22Rv1 (cell line): ENCODE results near the gene GRK3.

Experiments
- H3K27ac ChIP-seq: fragments of 450-650 bp; 2 replicates; pipeline ENCODE4 v1.5.1; 2017
- ZFX ChIP-seq: fragments of 450-650 bp; IDR thresholded peaks from 2 replicates; pipeline ENCODE4 v1.6.1; 2017; ENCODE audit warnings: antibody characterized with exemption, borderline replicate concordance
- TF ChIP-seq, protein P1 (sequence below): fragments of 450-650 bp; IDR thresholded peaks from 2 replicates; pipeline ENCODE4 v1.5.1; 2017; ENCODE audit warnings: mild to moderate bottlenecking

The GRK3 gene

DNA sequence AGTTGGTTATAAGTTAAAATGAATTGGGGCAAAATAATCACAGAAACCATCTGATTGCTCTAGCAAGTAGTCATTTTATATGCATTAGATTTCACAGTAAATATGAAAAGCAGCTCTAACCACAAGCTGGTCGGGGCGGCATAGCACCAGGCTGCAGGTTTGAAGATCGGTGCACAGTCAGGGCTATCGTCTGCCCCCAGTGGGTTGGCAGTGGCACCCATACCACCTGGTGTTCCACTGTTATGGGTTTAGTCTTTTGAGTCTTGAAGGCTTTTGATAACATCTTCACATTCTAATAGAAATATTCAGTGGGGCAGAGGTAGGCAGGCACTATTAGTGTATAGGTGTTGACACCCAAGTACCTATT lies 62.1 kb downstream of the GRK3 start:
- no peak overlapping the region for H3K27ac ChIP-seq
- TF ChIP-seq ZFX = no peak
- TF ChIP-seq, protein P1, sequence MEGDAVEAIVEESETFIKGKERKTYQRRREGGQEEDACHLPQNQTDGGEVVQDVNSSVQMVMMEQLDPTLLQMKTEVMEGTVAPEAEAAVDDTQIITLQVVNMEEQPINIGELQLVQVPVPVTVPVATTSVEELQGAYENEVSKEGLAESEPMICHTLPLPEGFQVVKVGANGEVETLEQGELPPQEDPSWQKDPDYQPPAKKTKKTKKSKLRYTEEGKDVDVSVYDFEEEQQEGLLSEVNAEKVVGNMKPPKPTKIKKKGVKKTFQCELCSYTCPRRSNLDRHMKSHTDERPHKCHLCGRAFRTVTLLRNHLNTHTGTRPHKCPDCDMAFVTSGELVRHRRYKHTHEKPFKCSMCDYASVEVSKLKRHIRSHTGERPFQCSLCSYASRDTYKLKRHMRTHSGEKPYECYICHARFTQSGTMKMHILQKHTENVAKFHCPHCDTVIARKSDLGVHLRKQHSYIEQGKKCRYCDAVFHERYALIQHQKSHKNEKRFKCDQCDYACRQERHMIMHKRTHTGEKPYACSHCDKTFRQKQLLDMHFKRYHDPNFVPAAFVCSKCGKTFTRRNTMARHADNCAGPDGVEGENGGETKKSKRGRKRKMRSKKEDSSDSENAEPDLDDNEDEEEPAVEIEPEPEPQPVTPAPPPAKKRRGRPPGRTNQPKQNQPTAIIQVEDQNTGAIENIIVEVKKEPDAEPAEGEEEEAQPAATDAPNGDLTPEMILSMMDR = no peak

DNA sequence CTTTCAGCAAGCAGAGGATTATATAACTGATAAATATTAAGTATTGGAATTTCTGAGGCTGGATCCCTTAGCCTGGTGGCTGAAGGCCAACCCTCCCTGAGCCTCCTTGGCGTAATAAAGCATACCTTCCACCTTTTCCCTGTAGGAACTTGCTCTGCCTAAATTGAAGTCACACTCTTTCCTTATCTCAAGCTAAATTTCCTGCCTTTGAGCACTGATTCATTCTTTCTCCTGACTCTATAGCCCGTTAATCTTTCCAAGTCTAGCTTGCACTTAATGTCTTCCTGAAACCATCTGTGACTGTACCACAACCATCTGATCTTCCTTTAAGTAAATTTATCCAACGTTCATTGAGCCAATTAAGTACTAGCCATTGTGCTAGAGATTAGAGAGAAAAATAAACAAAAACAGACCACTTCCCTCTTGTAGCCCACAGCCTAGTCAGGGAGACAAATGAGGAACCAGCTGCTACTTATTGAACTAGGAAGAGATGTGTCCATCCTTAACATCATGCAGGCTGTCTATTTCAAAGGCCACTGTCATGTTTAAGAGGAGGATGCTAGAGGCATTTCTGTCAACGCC lies 62.9 kb downstream of the GRK3 start:
- no peak overlapping the region for H3K27ac ChIP-seq
- no peak for TF ChIP-seq ZFX
- TF ChIP-seq, protein P1 = no peak

DNA sequence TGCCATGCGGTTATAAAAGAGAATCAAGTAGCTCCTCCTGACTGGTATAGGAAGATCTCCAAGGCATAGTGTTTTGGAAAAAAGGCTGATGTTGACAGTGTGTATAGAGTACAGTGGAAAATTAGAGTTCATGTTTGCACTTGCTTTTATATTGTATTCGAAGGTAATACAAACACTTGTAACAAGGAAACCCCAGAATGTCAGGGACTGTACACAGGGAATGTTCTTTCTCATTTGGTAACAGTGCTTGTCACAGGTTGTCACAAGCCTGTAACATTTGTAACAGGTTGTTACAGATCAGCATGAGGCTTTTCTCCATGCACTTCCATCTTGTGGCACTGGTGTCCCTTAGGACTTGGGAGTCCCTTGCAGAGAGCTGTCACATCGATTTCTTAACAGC lies 64.0 kb downstream of the GRK3 start:
- no peak overlapping the region for H3K27ac ChIP-seq
- TF ChIP-seq, protein P1 = no peak
- no peak for TF ChIP-seq ZFX

DNA sequence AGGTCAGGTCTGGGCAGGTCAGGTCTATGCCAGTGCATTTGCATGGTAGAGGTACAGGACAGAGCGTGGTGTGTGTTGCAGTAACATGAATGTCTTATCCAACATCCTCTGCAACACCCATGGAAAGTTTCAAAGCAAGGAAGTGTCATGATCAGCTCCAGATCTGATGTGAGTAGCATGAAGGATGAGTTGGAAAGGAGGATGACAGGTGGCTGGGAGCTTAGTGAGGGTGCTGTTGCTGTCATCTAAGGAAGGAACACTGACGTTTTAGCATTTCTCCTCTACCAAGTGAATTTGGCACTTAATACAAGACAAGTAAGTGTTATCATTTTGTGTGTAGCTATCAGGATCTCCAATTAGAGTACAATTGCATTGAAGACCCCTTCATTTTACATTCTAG lies 65.1 kb downstream of the GRK3 start:
- TF ChIP-seq, protein P1 = no peak
- no peak for TF ChIP-seq ZFX
- no peak overlapping the region for H3K27ac ChIP-seq

DNA sequence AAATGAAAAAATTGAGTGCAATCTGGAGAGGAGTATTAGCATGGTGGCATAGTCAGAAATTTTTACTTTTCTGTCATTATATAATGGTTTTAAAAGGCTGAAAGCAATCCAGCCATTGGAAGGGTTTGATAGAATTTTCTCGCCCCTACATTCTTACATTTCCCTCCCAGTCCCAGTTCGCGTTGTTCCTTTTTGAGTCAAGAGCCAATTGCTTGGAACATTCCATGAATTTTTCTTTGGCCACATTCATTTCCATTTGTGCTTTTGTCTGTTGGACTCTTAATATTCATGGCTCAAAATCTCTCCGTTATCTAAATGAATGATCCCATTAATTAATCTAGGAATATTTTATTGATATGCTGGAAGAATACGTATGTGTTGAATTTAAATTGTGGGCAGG lies 66.0 kb downstream of the GRK3 start:
- H3K27ac ChIP-seq = no peak overlapping the region
- no peak for TF ChIP-seq ZFX
- TF ChIP-seq, protein P1 = no peak

DNA sequence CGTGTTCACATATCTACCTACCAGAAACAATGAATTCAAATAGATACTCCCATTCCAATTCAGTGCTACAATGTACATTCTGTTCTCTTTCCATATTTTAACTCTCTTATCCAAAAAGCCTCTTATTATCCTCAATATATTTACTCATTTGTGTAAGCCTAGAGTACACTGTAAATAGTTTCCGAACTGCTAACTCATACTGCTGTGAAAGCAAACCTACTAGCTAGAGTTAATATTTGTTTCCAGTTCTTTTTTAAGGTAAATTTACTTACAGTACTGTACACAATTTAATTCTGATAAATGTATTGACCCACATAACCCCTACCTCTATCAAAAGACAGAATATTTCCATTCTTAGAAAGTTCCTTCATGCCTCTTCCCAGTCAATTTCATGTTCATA lies 71.8 kb downstream of the GRK3 start:
- TF ChIP-seq ZFX = no peak
- TF ChIP-seq, protein P1 = no peak
- no peak overlapping the region for H3K27ac ChIP-seq

DNA sequence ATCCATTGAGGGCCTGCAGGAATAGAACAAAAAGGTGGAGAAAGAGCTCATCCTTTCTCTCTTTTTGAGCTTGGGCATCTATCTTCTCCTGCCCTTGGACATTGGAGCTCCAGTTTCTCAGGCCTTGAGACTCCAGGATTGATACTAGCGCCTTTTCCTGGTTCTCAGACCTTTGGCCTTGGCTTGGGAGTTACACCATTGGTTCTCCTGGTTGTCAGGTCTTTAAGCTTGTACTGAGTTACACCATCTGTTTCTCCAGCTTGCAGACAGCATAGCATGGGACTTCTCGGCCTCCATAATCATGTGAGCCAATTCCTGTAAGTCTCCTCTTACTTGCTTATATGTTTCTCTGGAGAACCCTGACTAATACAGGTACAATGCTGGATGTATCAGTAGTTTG lies 72.6 kb downstream of the GRK3 start:
- TF ChIP-seq, protein P1 = no peak
- TF ChIP-seq ZFX = no peak
- H3K27ac ChIP-seq = no peak overlapping the region
